SH-SY5Y (cell line): ENCODE data around the gene SLC1A2.

Experiments used
- GATA2 ChIP-seq: IDR thresholded peaks from 2 replicates; pipeline ENCODE4 v1.6.1; 2011; ENCODE audit warnings: mild to moderate bottlenecking, low read depth, low read length
- GATA3 ChIP-seq: IDR thresholded peaks from 2 replicates; pipeline ENCODE4 v1.6.1; 2011; ENCODE audit warnings: low read depth, mild to moderate bottlenecking, low read length, moderate library complexity

DNA sequence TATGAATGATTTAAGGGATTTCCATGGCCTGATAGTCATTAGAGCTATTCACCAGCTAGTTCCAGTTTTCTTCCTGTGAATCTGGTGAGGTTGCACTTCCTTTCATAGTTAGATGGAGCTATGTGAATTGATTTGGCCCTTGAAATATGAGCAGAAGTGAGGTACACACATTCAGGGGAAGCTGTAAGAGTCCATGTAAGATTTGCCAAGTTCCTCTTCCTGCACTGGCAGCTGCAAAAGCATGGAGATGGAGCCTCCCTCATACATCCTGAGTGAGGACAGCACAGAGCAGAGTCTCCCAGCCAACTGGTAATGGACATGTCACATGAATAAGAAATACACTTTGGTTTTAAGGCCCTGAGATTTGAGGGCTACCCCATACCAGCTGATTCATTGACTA is 168.7 kb downstream of the SLC1A2 start:
- TF ChIP-seq GATA3 (no peak), GATA2 (no peak)
